ENCODE results near the gene DDB1. TPM values are rescaled to one million over a fixed set of nuclear protein-coding genes. Genes with fewer than 3 reads are reported as not detected.

The DDB1 gene
- polyA plus RNA-seq, 1 of the 3 experiments (the other 2 are of a cell fraction) = 170 TPM

DNA sequence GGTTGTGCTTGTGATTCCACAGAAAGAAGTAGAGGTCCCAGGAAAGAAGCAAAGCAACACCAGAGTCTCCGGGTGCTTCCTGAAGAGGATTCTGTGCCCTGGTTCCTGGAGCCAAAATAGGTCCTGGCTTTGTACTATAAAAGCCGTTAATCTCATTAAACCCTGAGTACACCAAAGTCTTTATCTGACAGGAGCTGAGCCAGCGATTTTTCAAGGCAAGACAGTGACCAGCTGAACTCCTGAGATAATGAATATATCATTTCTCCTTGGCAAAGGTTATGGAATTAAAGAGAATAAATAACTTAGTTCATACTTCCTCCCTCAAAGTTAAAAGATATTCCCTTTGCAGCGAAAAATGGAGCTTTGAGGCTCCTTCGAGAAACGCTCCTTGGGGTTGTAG, 34.5 kb upstream of the DDB1 start (continued):
- TF ChIP-seq USF1 (IDR thresholded peaks at IDR 0.05; ENCODE audit: borderline replicate concordance, low read depth) (no peak), RCOR1 (IDR thresholded peaks at IDR 0.05; ENCODE audit: low read length) (no peak), FOXM1 (IDR thresholded peaks at IDR 0.05; ENCODE audit: low read depth) (no peak)

GRCh38 chr11:61364012-61364675, 31.2 kb upstream of the DDB1 start:
- ChIA-PET POLR2A (interaction anchor here (1.4 to 3.9 kb wide), 4 partner anchors 19 to 31 kb away, joined by 3 to 57 read pairs (median 10); partner anchors contain the start of genes DDB1, TKFC and TMEM216), CTCF (interaction anchor here (0.6 to 12.1 kb wide), 4 partner anchors 8 to 71 kb away, joined by 3 to 101 read pairs (median 48); no protein-coding TSS in a partner anchor)
- Histone ChIP-seq H3K4me2 (no peak overlapping the region), H3K9me2 (no peaks in the 10 kb centered on the region), H3K4me1 (ENCODE audit: control insufficient read depth in 1 of 2, insufficient read depth in 2 of 2, low read depth in 1 of 2, low read length in 1 of 2) (peaks cover 10 to 14% of the 10 kb centered on the region in 2 experiments; a peak in 3 of 4 replicates), H3K9me3 (no peaks in the 10 kb centered on the region), H3K27me3 (ENCODE audit: insufficient read depth) (no peaks in the 10 kb centered on the region), H3K4me3 (ENCODE audit: low read depth in 2 of 2, low read length in 1 of 2) (no peak overlapping the region), H3K36me3 (replicated peaks in 1 of 2; ENCODE audit: control insufficient read depth in 1 of 2, insufficient read depth in 2 of 2, low read length in 1 of 2) (peaks cover 38 to 47% of the 10 kb centered on the region in 2 experiments), H3K79me2 (ENCODE audit: insufficient read depth) (peaks cover 43% of the 10 kb centered on the region), H3K9ac (no peak overlapping the region), H3K27ac (ENCODE audit: low read depth in 2 of 2, low read length in 1 of 2) (no peak overlapping the region), H2AFZ (ENCODE audit: low read depth) (no peak overlapping the region), H4K20me1 (ENCODE audit: insufficient read depth) (no peaks in the 10 kb centered on the region), H3F3A (replicated peaks; ENCODE audit: insufficient read depth) (peaks cover 14% of the 10 kb centered on the region)
- DNase-seq = no peak
- WGBS (ENCODE audit: low lambda C conversion rate) = 100% methylated on average over 5 of the region's 5 CpGs
- no peak for TF ChIP-seq TEAD4 (IDR thresholded peaks at IDR 0.05; ENCODE audit: borderline replicate concordance, insufficient read depth)
- no peak for TF ChIP-seq YY1 (IDR thresholded peaks at IDR 0.05; ENCODE audit: low read depth)
- TF ChIP-seq GATA2 (CRISPR knock-in tag; IDR thresholded peaks at IDR 0.05) = no peak
- TF ChIP-seq RFX5 (IDR thresholded peaks at IDR 0.05; ENCODE audit: low read length) = no peak
- TF ChIP-seq CHD2 (IDR thresholded peaks at IDR 0.05; ENCODE audit: low read length, partially characterized antibody) = no peak
- no peak for TF ChIP-seq ELF1 (IDR thresholded peaks at IDR 0.05)
- no peak for TF ChIP-seq FOSL2 (IDR thresholded peaks at IDR 0.05; ENCODE audit: borderline replicate concordance, low read depth)
- TF ChIP-seq USF1 (IDR thresholded peaks at IDR 0.05; ENCODE audit: borderline replicate concordance, low read depth) = no peak
- TF ChIP-seq EZH2phosphoT487 (IDR thresholded peaks at IDR 0.05; ENCODE audit: borderline replicate concordance, low read depth) = no peak
- TF ChIP-seq, protein P1, sequence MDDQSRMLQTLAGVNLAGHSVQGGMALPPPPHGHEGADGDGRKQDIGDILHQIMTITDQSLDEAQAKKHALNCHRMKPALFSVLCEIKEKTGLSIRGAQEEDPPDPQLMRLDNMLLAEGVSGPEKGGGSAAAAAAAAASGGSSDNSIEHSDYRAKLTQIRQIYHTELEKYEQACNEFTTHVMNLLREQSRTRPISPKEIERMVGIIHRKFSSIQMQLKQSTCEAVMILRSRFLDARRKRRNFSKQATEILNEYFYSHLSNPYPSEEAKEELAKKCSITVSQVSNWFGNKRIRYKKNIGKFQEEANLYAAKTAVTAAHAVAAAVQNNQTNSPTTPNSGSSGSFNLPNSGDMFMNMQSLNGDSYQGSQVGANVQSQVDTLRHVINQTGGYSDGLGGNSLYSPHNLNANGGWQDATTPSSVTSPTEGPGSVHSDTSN (IDR thresholded peaks at IDR 0.05) = no peak
- no peak for TF ChIP-seq CTCF (IDR thresholded peaks at IDR 0.05)
- TF ChIP-seq NRF1 (IDR thresholded peaks at IDR 0.05; ENCODE audit: low read depth, low read length) = no peak
- TF ChIP-seq TCF12 (IDR thresholded peaks at IDR 0.05) = no peak
- TF ChIP-seq MAX (IDR thresholded peaks at IDR 0.05; ENCODE audit: low read depth) = no peak
- TF ChIP-seq, protein P2, sequence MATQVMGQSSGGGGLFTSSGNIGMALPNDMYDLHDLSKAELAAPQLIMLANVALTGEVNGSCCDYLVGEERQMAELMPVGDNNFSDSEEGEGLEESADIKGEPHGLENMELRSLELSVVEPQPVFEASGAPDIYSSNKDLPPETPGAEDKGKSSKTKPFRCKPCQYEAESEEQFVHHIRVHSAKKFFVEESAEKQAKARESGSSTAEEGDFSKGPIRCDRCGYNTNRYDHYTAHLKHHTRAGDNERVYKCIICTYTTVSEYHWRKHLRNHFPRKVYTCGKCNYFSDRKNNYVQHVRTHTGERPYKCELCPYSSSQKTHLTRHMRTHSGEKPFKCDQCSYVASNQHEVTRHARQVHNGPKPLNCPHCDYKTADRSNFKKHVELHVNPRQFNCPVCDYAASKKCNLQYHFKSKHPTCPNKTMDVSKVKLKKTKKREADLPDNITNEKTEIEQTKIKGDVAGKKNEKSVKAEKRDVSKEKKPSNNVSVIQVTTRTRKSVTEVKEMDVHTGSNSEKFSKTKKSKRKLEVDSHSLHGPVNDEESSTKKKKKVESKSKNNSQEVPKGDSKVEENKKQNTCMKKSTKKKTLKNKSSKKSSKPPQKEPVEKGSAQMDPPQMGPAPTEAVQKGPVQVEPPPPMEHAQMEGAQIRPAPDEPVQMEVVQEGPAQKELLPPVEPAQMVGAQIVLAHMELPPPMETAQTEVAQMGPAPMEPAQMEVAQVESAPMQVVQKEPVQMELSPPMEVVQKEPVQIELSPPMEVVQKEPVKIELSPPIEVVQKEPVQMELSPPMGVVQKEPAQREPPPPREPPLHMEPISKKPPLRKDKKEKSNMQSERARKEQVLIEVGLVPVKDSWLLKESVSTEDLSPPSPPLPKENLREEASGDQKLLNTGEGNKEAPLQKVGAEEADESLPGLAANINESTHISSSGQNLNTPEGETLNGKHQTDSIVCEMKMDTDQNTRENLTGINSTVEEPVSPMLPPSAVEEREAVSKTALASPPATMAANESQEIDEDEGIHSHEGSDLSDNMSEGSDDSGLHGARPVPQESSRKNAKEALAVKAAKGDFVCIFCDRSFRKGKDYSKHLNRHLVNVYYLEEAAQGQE (IDR thresholded peaks at IDR 0.05; ENCODE audit: low read depth, low read length) = no peak
- no peak for TF ChIP-seq USF2 (IDR thresholded peaks at IDR 0.05; ENCODE audit: borderline replicate concordance, low read depth, low read length)
- TF ChIP-seq, protein P3, sequence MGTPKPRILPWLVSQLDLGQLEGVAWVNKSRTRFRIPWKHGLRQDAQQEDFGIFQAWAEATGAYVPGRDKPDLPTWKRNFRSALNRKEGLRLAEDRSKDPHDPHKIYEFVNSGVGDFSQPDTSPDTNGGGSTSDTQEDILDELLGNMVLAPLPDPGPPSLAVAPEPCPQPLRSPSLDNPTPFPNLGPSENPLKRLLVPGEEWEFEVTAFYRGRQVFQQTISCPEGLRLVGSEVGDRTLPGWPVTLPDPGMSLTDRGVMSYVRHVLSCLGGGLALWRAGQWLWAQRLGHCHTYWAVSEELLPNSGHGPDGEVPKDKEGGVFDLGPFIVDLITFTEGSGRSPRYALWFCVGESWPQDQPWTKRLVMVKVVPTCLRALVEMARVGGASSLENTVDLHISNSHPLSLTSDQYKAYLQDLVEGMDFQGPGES (IDR thresholded peaks at IDR 0.05; ENCODE audit: low read depth, low read length) = no peak

Measured in SK-N-SH (cell line).